K562 (cell line): ENCODE results near the gene TRIM37. TPM values are rescaled to one million over a fixed set of nuclear protein-coding genes. Genes with fewer than 3 reads are reported as not detected.

Experiments
- ATAC-seq: fragments of 200-7000 bp; cut with Tn5 transposase; 3 replicates; pipeline ENCODE4 v1.9.1; 2020; ENCODE audit warnings: moderate library complexity
- BruUV-seq: library from RNA; stranded (reverse); fragments of 400-500 nt; replicated peaks from 2 replicates; lab custom pipeline; 2021; lab: Mats Ljungman, UMichigan
- CTCF ChIA-PET: fragments of 300-600 bp; formaldehyde crosslinking; extraction: SDS; loops from one replicate; lab custom pipeline; 2021; ENCODE audit warnings: low intra/inter-chr PET ratio; lab: Yijun Ruan, JAX
- POLR2A ChIA-PET: fragments of 300-600, 350-650 bp; sonication (Branson Sonifier 250); formaldehyde crosslinking; extraction: SDS; loops from one replicate; lab custom pipeline; 2021; ENCODE audit warnings: antibody characterized with exemption, inconsistent platforms; lab: Yijun Ruan, JAX
- DNase-seq, 4 experiments: peaks; one replicate each; pipeline versions ENCODE4 v3.0.0 to v3.0.0-alpha.2; 2011 to 2018; ENCODE audit warnings: low spot score in 3 of 4, mixed read lengths in 3 of 4; ENCODE audit errors: extremely low read depth in 1 of 4
- FAIRE-seq: peaks from 2 replicates; lab custom pipeline; 2011; peaks lifted over from hg19 to GRCh38; lab: Jason Lieb, UNC
- H2AFZ ChIP-seq: 2 replicates; pipeline ENCODE4 v1.6.0; 2011; ENCODE audit warnings: low read depth, low read length, control low read depth, inconsistent platforms
- H3K27ac ChIP-seq: fragments of 200-600 bp; 3 replicates; pipeline ENCODE4 v1.8.0; 2011; ENCODE audit warnings: low read depth, mild to moderate bottlenecking, control low read depth, inconsistent platforms, low read length, moderate library complexity, mixed read lengths; ENCODE audit errors: extremely low read depth
- H3K27me3 ChIP-seq, 2 experiments: fragments of 300-600 bp in 1 of 2; 2 replicates in 1 of 2; 3 replicates in 1 of 2; pipeline versions ENCODE4 v1.6.0 to v1.8.0; 2011; ENCODE audit warnings: inconsistent platforms in 2 of 2, low read length in 2 of 2, mild to moderate bottlenecking in 1 of 2, mixed read lengths in 1 of 2, moderate library complexity in 1 of 2; ENCODE audit not compliant: control insufficient read depth in 2 of 2, insufficient read depth in 2 of 2
- H3K36me3 ChIP-seq: fragments of 300-600 bp; 3 replicates; pipeline ENCODE4 v1.8.0; 2011; ENCODE audit warnings: mild to moderate bottlenecking, low read length, inconsistent platforms; ENCODE audit not compliant: control insufficient read depth, insufficient read depth
- H3K4me1 ChIP-seq, 2 experiments: fragments of 200-600 bp in 1 of 2; replicated peaks in 1 of 2; 2 replicates in 1 of 2; 3 replicates in 1 of 2; pipeline versions ENCODE4 v1.5.1 to v1.8.0; 2011; ENCODE audit warnings: inconsistent platforms in 2 of 2, low read length in 2 of 2, mild to moderate bottlenecking in 1 of 2, mixed read lengths in 1 of 2, moderate library complexity in 1 of 2; ENCODE audit not compliant: control insufficient read depth in 2 of 2, insufficient read depth in 2 of 2
- H3K4me2 ChIP-seq: 2 replicates; pipeline ENCODE4 v1.6.1; 2011; ENCODE audit warnings: low read length, control low read depth, inconsistent platforms, mixed read lengths; ENCODE audit not compliant: insufficient read depth
- H3K4me3 ChIP-seq: fragments of 200-600 bp; sonication (generic), shearing (Covaris generic); 2 replicates; pipeline ENCODE4 v1.5.1; 2016; ENCODE audit warnings: control low read depth, inconsistent platforms
- H3K79me2 ChIP-seq: fragments of 200-600 bp; 3 replicates; pipeline ENCODE4 v1.8.0; 2011; ENCODE audit warnings: low read length, inconsistent platforms; ENCODE audit not compliant: control insufficient read depth, insufficient read depth
- H3K9ac ChIP-seq, 2 experiments: 2 replicates each; pipeline versions ENCODE4 v1.6.0 to v1.6.1; 2011; ENCODE audit warnings: low read depth in 2 of 2, low read length in 2 of 2, control low read depth in 1 of 2, inconsistent platforms in 1 of 2, mild to moderate bottlenecking in 1 of 2, mixed read lengths in 1 of 2; ENCODE audit not compliant: insufficient read depth in 1 of 2
- H3K9me1 ChIP-seq: one replicate; pipeline ENCODE4 v1.6.0; 2011; ENCODE audit warnings: inconsistent platforms, mild to moderate bottlenecking, low read length, moderate library complexity; ENCODE audit not compliant: control insufficient read depth, insufficient read depth
- H3K9me3 ChIP-seq: replicated peaks from 2 replicates; pipeline ENCODE4 v1.5.1; 2011; ENCODE audit warnings: low read depth, low read length, inconsistent platforms; ENCODE audit not compliant: control insufficient read depth, insufficient read depth
- H4K20me1 ChIP-seq: replicated peaks from 2 replicates; pipeline ENCODE4 v1.6.1; 2011; ENCODE audit warnings: low read length, inconsistent platforms, mixed read lengths; ENCODE audit not compliant: control insufficient read depth, insufficient read depth
- NEUROD1 ChIP-seq: fragments of 150-350 bp; IDR thresholded peaks from 2 replicates; pipeline ENCODE4 v1.6.1; 2014; ENCODE audit warnings: borderline replicate concordance, low read length, low read depth; ENCODE audit not compliant: partially characterized antibody
- RBM25 ChIP-seq: fragments of 200-400 bp; formaldehyde crosslinking; IDR thresholded peaks from 2 replicates; pipeline ENCODE4 v1.6.1; 2018; ENCODE audit warnings: low read length, low read depth, moderate library complexity; ENCODE audit not compliant: severe bottlenecking
- ZBTB33 ChIP-seq: sonication (generic); formaldehyde crosslinking; IDR thresholded peaks from 2 replicates; pipeline ENCODE4 v1.8.1; 2023; ENCODE audit warnings: mild to moderate bottlenecking, missing genetic modification reagents
- ZNF77 ChIP-seq: fragments of 250-450 bp; sonication (Bioruptor Pico); IDR thresholded peaks from 2 replicates; pipeline ENCODE4 v1.5.0; 2020
- WGBS: fragments of 100-300 bp; shearing (Covaris generic); methylation state at CpG from one replicate; pipeline ENCODE4 v1.1.6; 2016; ENCODE audit warnings: low coverage, mixed read lengths; ENCODE audit not compliant: insufficient coverage; ENCODE audit errors: missing lambda C conversion rate; 5-methylcytosine and 5-hydroxymethylcytosine counted together
- in situ Hi-C: fragments of 300-500 bp; cut with MboI; formaldehyde crosslinking; loops from 4 replicates; pipeline ENCODE4 v1.15.0; 2018; ENCODE audit warnings: inconsistent platforms, mixed read lengths
- intact Hi-C: fragments of 100-400 bp; cut with micrococcal nuclease; formaldehyde crosslinking; loops from 2 replicates; pipeline ENCODE4 v1.14.2; 2022
- polyA plus RNA-seq, 8 experiments: library from polyadenylated mRNA; depleted of rRNA in 4 of 8; stranded (reverse) in 5 of 8; unstranded in 3 of 8; fragments of >200 nt; fragmentation: Nextera tagmentation in 2 of 8; fragmentation: Illumina TruSeq in 1 of 8; extraction: Ambion mirVana in 2 of 8; extraction: Trizol in 1 of 8; gene quantifications; 2 replicates each; pipeline versions ENCODE4 v1.2.1 to v1.2.3, GENCODE V29; 2011 to 2014; ENCODE audit warnings: inconsistent platforms in 1 of 8, missing spikeins in 1 of 8
- total RNA-seq, 7 experiments: library from RNA; depleted of rRNA in 6 of 7; stranded (reverse); fragments of >200 nt in 6 of 7; fragmentation: Illumina TruSeq in 2 of 7; extraction: Trizol in 2 of 7; gene quantifications; 2 replicates each; pipeline versions ENCODE4 v1.2.1 to v1.2.3, GENCODE V29; 2011 to 2021; ENCODE audit warnings: low replicate concordance in 1 of 7

Gene TRIM37
- total and polyA plus RNA-seq, 9 of the 15 experiments (the other 6 are each of a cell fraction or from before 2014, with no cell fraction given), result 4.5 to 31.4 (median 23.8) TPM

GRCh38 chr17:59074494-59074893 lies 32.2 kb downstream of the TRIM37 start (continued):
- TF ChIP-seq ZBTB33 (CRISPR knock-in tag) (no peak), ZNF77 (no peak), RBM25 (no peak)
- TF ChIP-seq, all 486 proteins: peak for 0

- no peak for FAIRE-seq
- in situ Hi-C loops, result no loop called here
These were observed 32.7 kb downstream of the TRIM37 start for GRCh38 chr17:59073972-59074371.

More at GRCh38 chr17:59073972-59074371, 32.7 kb downstream of the TRIM37 start:
- CTCF ChIA-PET, result no interaction called here
- no peaks in the 10 kb centered on the region for H4K20me1 ChIP-seq
- no peaks in the 10 kb centered on the region for H3K9me3 ChIP-seq
- H3K27me3 ChIP-seq, result no peaks in the 10 kb centered on the region
- no peak for TF ChIP-seq NEUROD1
- BruUV-seq, result no TSS peak
- no peak for ATAC-seq
- H3K9ac ChIP-seq, result no peak overlapping the region
- no peaks in the 10 kb centered on the region for H3K79me2 ChIP-seq
- H3K4me1 ChIP-seq, result no peaks in the 10 kb centered on the region
- no peak overlapping the region for H3K27ac ChIP-seq
- H3K9me1 ChIP-seq, result no peaks in the 10 kb centered on the region
- POLR2A ChIA-PET, result no interaction called here
- WGBS, result 90% methylated on average over 1 of the region's 1 CpG
- peaks cover 69% of the 10 kb centered on the region for H3K36me3 ChIP-seq
- no peak overlapping the region for H3K4me3 ChIP-seq
- intact Hi-C loops, result no loop called here
- no peak for DNase-seq
- H3K4me2 ChIP-seq, result no peak overlapping the region
- H2AFZ ChIP-seq, result no peak overlapping the region
